Stimulated activated memory B cell treated with anti-CD40 and anti-IgM and Interleukin-4, amounts not matched to agents 10 μg/mL and 1 μg/mL and 100 μg/mL, for 72 hours (primary cell): ENCODE results near the gene PIEZO2.

Source experiments
- ATAC-seq: fragments of 150-1000 bp; cut with Tn5 transposase; 2 replicates; pipeline ENCODE4 v1.10.0; 2021
- H3K27ac Mint-ChIP-seq: one replicate; pipeline ENCODE4 v1.8.0; 2022; ENCODE audit warnings: mild to moderate bottlenecking, mixed read lengths
- H3K27me3 Mint-ChIP-seq: one replicate; pipeline ENCODE4 v1.8.0; 2022; ENCODE audit warnings: mixed read lengths
- H3K36me3 Mint-ChIP-seq: one replicate; pipeline ENCODE4 v1.8.0; 2022; ENCODE audit warnings: mixed read lengths
- H3K4me1 Mint-ChIP-seq: one replicate; pipeline ENCODE4 v1.8.0; 2022; ENCODE audit warnings: mixed read lengths
- H3K4me3 Mint-ChIP-seq: one replicate; pipeline ENCODE4 v1.8.0; 2022; ENCODE audit warnings: mild to moderate bottlenecking, moderate library complexity, mixed read lengths
- H3K9me3 Mint-ChIP-seq: one replicate; pipeline ENCODE4 v1.8.0; 2022; ENCODE audit warnings: mixed read lengths

PIEZO2 gene

GRCh38 chr18:11040823-11041656 lies 108.3 kb downstream of the PIEZO2 start:
- no peaks in the 10 kb centered on the region for H3K4me1 Mint-ChIP-seq
- H3K36me3 Mint-ChIP-seq = no peaks in the 10 kb centered on the region
- H3K9me3 Mint-ChIP-seq = no peaks in the 10 kb centered on the region
- H3K4me3 Mint-ChIP-seq = no peak overlapping the region
- ATAC-seq = no peak
- H3K27ac Mint-ChIP-seq = no peak overlapping the region
- H3K27me3 Mint-ChIP-seq = no peaks in the 10 kb centered on the region

GRCh38 chr18:11040359-11040758 lies 109.0 kb downstream of the PIEZO2 start:
- H3K9me3 Mint-ChIP-seq = no peaks in the 10 kb centered on the region
- peaks cover 3% of the 10 kb centered on the region for H3K27me3 Mint-ChIP-seq
- no peak overlapping the region for H3K27ac Mint-ChIP-seq
- H3K4me3 Mint-ChIP-seq = no peak overlapping the region
- H3K36me3 Mint-ChIP-seq = no peaks in the 10 kb centered on the region
- H3K4me1 Mint-ChIP-seq = no peaks in the 10 kb centered on the region
- no peak for ATAC-seq

- Mint-ChIP-seq H3K9me3 (no peaks in the 10 kb centered on the region), H3K4me1 (no peaks in the 10 kb centered on the region), H3K27me3 (peaks cover 7% of the 10 kb centered on the region), H3K27ac (no peak overlapping the region), H3K36me3 (no peaks in the 10 kb centered on the region), H3K4me3 (no peak overlapping the region)
- ATAC-seq = no peak
Observed at GRCh38 chr18:11037533-11038240, 111.7 kb downstream of the PIEZO2 start.

- no peak for ATAC-seq
- Mint-ChIP-seq H3K9me3 (no peaks in the 10 kb centered on the region), H3K4me1 (no peaks in the 10 kb centered on the region), H3K27ac (no peak overlapping the region), H3K27me3 (peaks cover 7% of the 10 kb centered on the region), H3K4me3 (no peak overlapping the region), H3K36me3 (no peaks in the 10 kb centered on the region)
Observed at GRCh38 chr18:11035814-11036495, 113.4 kb downstream of the PIEZO2 start.

- no peak overlapping the region for H3K4me3 Mint-ChIP-seq
Observed at GRCh38 chr18:11035376-11035775, 114.0 kb downstream of the PIEZO2 start.

GRCh38 chr18:11034884-11035283 lies 114.5 kb downstream of the PIEZO2 start:
- H3K27ac Mint-ChIP-seq = no peak overlapping the region
- ATAC-seq = no peak

More at GRCh38 chr18:11035376-11035775, 114.0 kb downstream of the PIEZO2 start:
- no peaks in the 10 kb centered on the region for H3K36me3 Mint-ChIP-seq
- peaks cover 7% of the 10 kb centered on the region for H3K27me3 Mint-ChIP-seq
- no peak overlapping the region for H3K27ac Mint-ChIP-seq
- no peak for ATAC-seq
- no peaks in the 10 kb centered on the region for H3K9me3 Mint-ChIP-seq
- H3K4me1 Mint-ChIP-seq = no peaks in the 10 kb centered on the region

GRCh38 chr18:11033503-11033902 lies 115.9 kb downstream of the PIEZO2 start:
- no peak for ATAC-seq
- Mint-ChIP-seq H3K27me3 (peaks cover 19% of the 10 kb centered on the region), H3K36me3 (no peaks in the 10 kb centered on the region), H3K27ac (no peak overlapping the region), H3K4me3 (no peak overlapping the region), H3K4me1 (no peaks in the 10 kb centered on the region), H3K9me3 (peaks cover 3% of the 10 kb centered on the region)

More at GRCh38 chr18:11034884-11035283, 114.5 kb downstream of the PIEZO2 start:
- Mint-ChIP-seq H3K27me3 (peaks cover 8% of the 10 kb centered on the region), H3K4me1 (no peaks in the 10 kb centered on the region), H3K36me3 (no peaks in the 10 kb centered on the region), H3K4me3 (no peak overlapping the region), H3K9me3 (no peaks in the 10 kb centered on the region)

GRCh38 chr18:11031966-11032365 lies 117.4 kb downstream of the PIEZO2 start:
- no peaks in the 10 kb centered on the region for H3K4me1 Mint-ChIP-seq
- peaks cover 19% of the 10 kb centered on the region for H3K27me3 Mint-ChIP-seq
- H3K36me3 Mint-ChIP-seq = no peaks in the 10 kb centered on the region
- no peak for ATAC-seq
- H3K27ac Mint-ChIP-seq = no peak overlapping the region
- H3K9me3 Mint-ChIP-seq = peaks cover 3% of the 10 kb centered on the region
- no peak overlapping the region for H3K4me3 Mint-ChIP-seq

GRCh38 chr18:11029021-11029420 lies 120.3 kb downstream of the PIEZO2 start:
- peaks cover 12% of the 10 kb centered on the region for H3K27me3 Mint-ChIP-seq
- no peaks in the 10 kb centered on the region for H3K4me1 Mint-ChIP-seq

GRCh38 chr18:11027862-11028261 lies 121.5 kb downstream of the PIEZO2 start:
- Mint-ChIP-seq H3K9me3 (peaks cover 3% of the 10 kb centered on the region), H3K4me1 (no peaks in the 10 kb centered on the region), H3K27me3 (peaks cover 12% of the 10 kb centered on the region), H3K4me3 (no peak overlapping the region), H3K27ac (no peak overlapping the region), H3K36me3 (no peaks in the 10 kb centered on the region)
- no peak for ATAC-seq

More at GRCh38 chr18:11029021-11029420, 120.3 kb downstream of the PIEZO2 start:
- ATAC-seq = no peak
- Mint-ChIP-seq H3K27ac (no peak overlapping the region), H3K4me3 (no peak overlapping the region), H3K9me3 (peaks cover 3% of the 10 kb centered on the region), H3K36me3 (no peaks in the 10 kb centered on the region)

- ATAC-seq = no peak
- no peaks in the 10 kb centered on the region for H3K4me1 Mint-ChIP-seq
- no peak overlapping the region for H3K4me3 Mint-ChIP-seq
- peaks cover 12% of the 10 kb centered on the region for H3K27me3 Mint-ChIP-seq
- peaks cover 3% of the 10 kb centered on the region for H3K9me3 Mint-ChIP-seq
- H3K36me3 Mint-ChIP-seq = no peaks in the 10 kb centered on the region
- no peak overlapping the region for H3K27ac Mint-ChIP-seq
Observed at GRCh38 chr18:11025671-11026070, 123.7 kb downstream of the PIEZO2 start.

GRCh38 chr18:11024928-11025669 lies 124.3 kb downstream of the PIEZO2 start:
- Mint-ChIP-seq H3K27me3 (peaks cover 12% of the 10 kb centered on the region), H3K36me3 (no peaks in the 10 kb centered on the region), H3K4me3 (no peak overlapping the region), H3K4me1 (no peaks in the 10 kb centered on the region), H3K9me3 (peaks cover 3% of the 10 kb centered on the region), H3K27ac (no peak overlapping the region)
- no peak for ATAC-seq

GRCh38 chr18:11021477-11021876 lies 127.9 kb downstream of the PIEZO2 start:
- no peaks in the 10 kb centered on the region for H3K9me3 Mint-ChIP-seq
- H3K4me1 Mint-ChIP-seq = no peaks in the 10 kb centered on the region
- H3K27me3 Mint-ChIP-seq = no peaks in the 10 kb centered on the region
- H3K27ac Mint-ChIP-seq = no peak overlapping the region
- H3K36me3 Mint-ChIP-seq = no peaks in the 10 kb centered on the region
- no peak for ATAC-seq
- no peak overlapping the region for H3K4me3 Mint-ChIP-seq

- Mint-ChIP-seq H3K27ac (no peak overlapping the region), H3K4me1 (no peaks in the 10 kb centered on the region), H3K36me3 (no peaks in the 10 kb centered on the region), H3K9me3 (no peaks in the 10 kb centered on the region), H3K27me3 (no peaks in the 10 kb centered on the region), H3K4me3 (no peak overlapping the region)
- no peak for ATAC-seq
Observed at GRCh38 chr18:11020877-11021414, 128.4 kb downstream of the PIEZO2 start.
